ENCODE results near the gene MEGF11. TPM values are rescaled to one million over a fixed set of nuclear protein-coding genes. Genes with fewer than 3 reads are reported as not detected.

Gene MEGF11
- total RNA-seq, 6 experiments from 2014 or later, result not detected

DNA sequence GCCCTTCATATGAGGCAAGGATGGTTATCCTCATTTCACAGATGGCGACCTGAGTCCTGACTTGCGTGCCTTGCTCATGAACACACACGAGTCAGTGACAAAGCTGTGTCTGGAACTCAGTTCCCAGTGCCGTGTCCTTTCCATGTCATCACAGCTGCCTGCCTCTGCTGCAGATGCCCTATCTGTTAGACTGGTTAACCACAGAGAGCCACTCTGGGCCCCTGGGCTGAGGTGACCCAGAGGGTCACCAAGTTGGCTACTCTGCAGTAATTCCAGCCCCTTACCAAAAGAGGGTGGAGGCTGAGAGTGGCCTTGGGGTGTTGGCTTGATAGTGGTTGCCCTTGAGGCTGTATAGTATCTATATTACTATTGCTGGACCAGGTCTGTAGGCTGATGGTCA lies 343.2 kb downstream of the MEGF11 start:
- Mint-ChIP-seq H3K27ac (no peak overlapping the region; the same call in 1 of the 2 replicates), H3K4me1 (ENCODE audit: low read depth) (no peaks in the 10 kb centered on the region)
- TF ChIP-seq, protein P1, sequence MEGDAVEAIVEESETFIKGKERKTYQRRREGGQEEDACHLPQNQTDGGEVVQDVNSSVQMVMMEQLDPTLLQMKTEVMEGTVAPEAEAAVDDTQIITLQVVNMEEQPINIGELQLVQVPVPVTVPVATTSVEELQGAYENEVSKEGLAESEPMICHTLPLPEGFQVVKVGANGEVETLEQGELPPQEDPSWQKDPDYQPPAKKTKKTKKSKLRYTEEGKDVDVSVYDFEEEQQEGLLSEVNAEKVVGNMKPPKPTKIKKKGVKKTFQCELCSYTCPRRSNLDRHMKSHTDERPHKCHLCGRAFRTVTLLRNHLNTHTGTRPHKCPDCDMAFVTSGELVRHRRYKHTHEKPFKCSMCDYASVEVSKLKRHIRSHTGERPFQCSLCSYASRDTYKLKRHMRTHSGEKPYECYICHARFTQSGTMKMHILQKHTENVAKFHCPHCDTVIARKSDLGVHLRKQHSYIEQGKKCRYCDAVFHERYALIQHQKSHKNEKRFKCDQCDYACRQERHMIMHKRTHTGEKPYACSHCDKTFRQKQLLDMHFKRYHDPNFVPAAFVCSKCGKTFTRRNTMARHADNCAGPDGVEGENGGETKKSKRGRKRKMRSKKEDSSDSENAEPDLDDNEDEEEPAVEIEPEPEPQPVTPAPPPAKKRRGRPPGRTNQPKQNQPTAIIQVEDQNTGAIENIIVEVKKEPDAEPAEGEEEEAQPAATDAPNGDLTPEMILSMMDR (IDR thresholded peaks at IDR 0.05), result no peak

DNA sequence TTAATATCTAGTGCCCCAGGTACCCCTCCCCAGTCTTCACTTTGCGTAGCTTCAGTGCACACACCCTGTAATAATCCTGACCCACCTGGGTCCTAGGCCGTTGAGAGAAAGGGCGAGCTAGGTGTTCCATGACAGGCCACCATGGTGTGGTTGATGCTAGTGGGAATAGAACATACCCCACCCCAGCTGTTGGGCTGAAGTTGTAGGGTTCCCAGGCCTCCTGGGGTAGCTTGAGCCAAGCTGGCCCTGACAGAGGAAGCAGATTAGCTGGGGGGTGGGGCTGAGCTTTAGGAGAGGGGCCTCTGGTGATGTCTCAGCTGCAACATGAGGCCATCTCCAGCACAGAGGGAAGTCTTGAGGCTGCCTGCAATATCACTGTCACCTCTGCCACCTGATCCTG lies 343.7 kb downstream of the MEGF11 start:
- DNase-seq, result no peak
- H3K36me3 Mint-ChIP-seq (ENCODE audit: low read depth), result no peaks in the 10 kb centered on the region; the same call in 1 of the 2 replicates
- no peaks in the 10 kb centered on the region for H3K9me3 Mint-ChIP-seq
- H3K27me3 Mint-ChIP-seq (ENCODE audit: insufficient read depth), result no peaks in the 10 kb centered on the region; the same call in 1 of the 2 replicates
- H3K4me1 Mint-ChIP-seq (ENCODE audit: low read depth), result no peaks in the 10 kb centered on the region
- no peak overlapping the region for H3K4me3 Mint-ChIP-seq
- TF ChIP-seq, protein P1 (IDR thresholded peaks at IDR 0.05), result no peak
- no peak overlapping the region; the same call in 1 of the 2 replicates for H3K27ac Mint-ChIP-seq

More for the DNA sequence above, 343.2 kb downstream of the MEGF11 start:
- DNase-seq, result no peak
- Mint-ChIP-seq H3K4me3 (no peak overlapping the region), H3K9me3 (no peaks in the 10 kb centered on the region), H3K36me3 (ENCODE audit: low read depth) (no peaks in the 10 kb centered on the region; the same call in 1 of the 2 replicates), H3K27me3 (ENCODE audit: insufficient read depth) (no peaks in the 10 kb centered on the region; the same call in 1 of the 2 replicates)

DNA sequence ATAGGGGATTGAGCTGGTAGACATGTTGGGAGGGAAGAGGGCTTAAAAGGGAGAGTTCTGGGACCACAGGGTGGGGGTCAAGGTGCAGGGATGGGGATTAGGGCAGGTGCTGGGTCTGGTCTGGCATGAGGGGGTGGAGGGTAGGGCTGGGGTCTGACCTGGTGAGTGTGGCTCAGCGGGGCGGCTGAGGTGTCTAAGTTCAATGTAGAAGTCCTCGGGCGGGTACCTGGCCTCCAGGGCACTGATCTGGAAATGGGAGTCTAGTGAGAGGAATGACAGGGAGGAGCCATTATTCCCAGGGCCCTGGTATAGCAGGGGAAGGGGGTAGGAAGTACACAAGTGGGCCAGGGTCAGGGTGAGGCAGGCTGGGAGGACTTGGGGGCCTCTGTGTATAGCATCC lies 344.7 kb downstream of the MEGF11 start:
- peaks cover 3% of the 10 kb centered on the region for H3K4me1 Mint-ChIP-seq (ENCODE audit: low read depth)
- H3K4me3 Mint-ChIP-seq, result no peak overlapping the region
- TF ChIP-seq, protein P1 (IDR thresholded peaks at IDR 0.05), result no peak
- no peak for DNase-seq
- H3K27me3 Mint-ChIP-seq (ENCODE audit: insufficient read depth), result no peaks in the 10 kb centered on the region; the same call in 1 of the 2 replicates
- no peak overlapping the region; the same call in 1 of the 2 replicates for H3K27ac Mint-ChIP-seq
- no peaks in the 10 kb centered on the region for H3K9me3 Mint-ChIP-seq
- peaks cover 2% of the 10 kb centered on the region; the same call in 1 of the 2 replicates for H3K36me3 Mint-ChIP-seq (ENCODE audit: low read depth)

DNA sequence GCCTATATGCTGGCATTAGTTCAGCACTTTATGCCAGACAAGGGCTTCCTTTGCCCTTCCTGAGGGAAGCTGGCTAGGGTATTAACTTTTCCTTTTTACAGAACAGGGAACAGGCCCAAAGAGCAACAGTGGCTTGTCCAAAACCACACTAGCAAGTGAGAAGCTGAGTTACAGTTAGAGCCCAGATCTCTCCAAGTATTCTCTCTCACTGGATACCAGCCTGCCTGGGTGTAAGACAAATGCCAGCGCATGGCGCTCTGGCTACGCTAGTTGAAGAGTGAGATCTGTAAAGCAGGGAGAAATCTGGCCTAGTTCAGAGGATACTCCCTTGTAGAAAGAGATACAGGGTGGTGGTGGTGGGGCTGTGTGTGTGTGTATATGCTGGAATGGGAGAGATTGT lies 345.9 kb downstream of the MEGF11 start:
- H3K27me3 Mint-ChIP-seq (ENCODE audit: insufficient read depth), result peaks cover 2% of the 10 kb centered on the region; the same call in 1 of the 2 replicates
- DNase-seq, result no peak
- H3K9me3 Mint-ChIP-seq, result no peaks in the 10 kb centered on the region
- peaks cover 15% of the 10 kb centered on the region for H3K4me1 Mint-ChIP-seq (ENCODE audit: low read depth)
- TF ChIP-seq, protein P1 (IDR thresholded peaks at IDR 0.05), result no peak
- H3K36me3 Mint-ChIP-seq (ENCODE audit: low read depth), result peaks cover 6% of the 10 kb centered on the region; the same call in 1 of the 2 replicates
- H3K4me3 Mint-ChIP-seq, result no peak overlapping the region
- no peak overlapping the region for H3K27ac Mint-ChIP-seq

DNA sequence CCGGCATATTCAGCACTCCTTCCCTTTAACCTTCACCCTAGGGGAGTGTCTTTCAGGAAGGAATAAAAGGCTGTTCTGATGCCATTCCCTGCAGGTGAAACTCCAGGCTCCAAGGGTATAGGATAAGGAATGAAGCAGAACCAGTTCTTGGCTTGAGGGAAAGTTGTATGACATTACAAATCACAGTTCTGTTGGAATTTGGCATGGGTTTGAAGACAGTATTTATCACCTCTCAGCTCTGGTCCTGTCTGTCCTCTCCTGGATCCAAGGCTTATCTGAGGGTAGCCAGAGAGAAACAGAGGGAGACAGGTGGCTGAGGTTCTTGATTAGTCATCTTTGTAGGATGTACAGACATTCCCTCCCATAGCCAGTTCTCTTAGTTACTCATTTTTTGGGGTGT lies 347.2 kb downstream of the MEGF11 start:
- H3K36me3 Mint-ChIP-seq (ENCODE audit: low read depth), result peaks cover 13% of the 10 kb centered on the region; the same call in 1 of the 2 replicates
- no peak overlapping the region for H3K27ac Mint-ChIP-seq
- H3K27me3 Mint-ChIP-seq (ENCODE audit: insufficient read depth), result peaks cover 2% of the 10 kb centered on the region; the same call in 1 of the 2 replicates
- no peaks in the 10 kb centered on the region for H3K9me3 Mint-ChIP-seq
- TF ChIP-seq, protein P1 (IDR thresholded peaks at IDR 0.05), result no peak
- DNase-seq, result no peak
- H3K4me3 Mint-ChIP-seq, result no peak overlapping the region
- H3K4me1 Mint-ChIP-seq (ENCODE audit: low read depth), result peaks cover 28% of the 10 kb centered on the region

All from HFFc6 (cell line).